RWPE1 (cell line): ENCODE measurements around the gene ZSWIM6.

Experiments
- CTCF ChIA-PET: fragments of 350-600 bp; sonication (Branson Sonifier 250); formaldehyde crosslinking; extraction: SDS; loops from one replicate; lab custom pipeline; 2021; lab: Yijun Ruan, JAX
- POLR2A ChIA-PET: fragments of 400-600 bp; formaldehyde crosslinking; extraction: SDS; loops from one replicate; lab custom pipeline; 2020; ENCODE audit warnings: antibody characterized with exemption; ENCODE audit not compliant: low non-redundant PET; lab: Yijun Ruan, JAX
- DNase-seq: peaks from one replicate; pipeline ENCODE4 v3.0.0; 2012; ENCODE audit warnings: low spot score
- H3K27ac ChIP-seq: fragments of 450-650 bp; 2 replicates; pipeline ENCODE4 v1.5.1; 2017
- TF ChIP-seq, protein P1 (sequence below): fragments of 450-650 bp; conservative IDR thresholded peaks from 2 replicates; pipeline ENCODE4 v1.5.1; 2017; ENCODE audit warnings: low read depth, mild to moderate bottlenecking

Gene ZSWIM6

DNA sequence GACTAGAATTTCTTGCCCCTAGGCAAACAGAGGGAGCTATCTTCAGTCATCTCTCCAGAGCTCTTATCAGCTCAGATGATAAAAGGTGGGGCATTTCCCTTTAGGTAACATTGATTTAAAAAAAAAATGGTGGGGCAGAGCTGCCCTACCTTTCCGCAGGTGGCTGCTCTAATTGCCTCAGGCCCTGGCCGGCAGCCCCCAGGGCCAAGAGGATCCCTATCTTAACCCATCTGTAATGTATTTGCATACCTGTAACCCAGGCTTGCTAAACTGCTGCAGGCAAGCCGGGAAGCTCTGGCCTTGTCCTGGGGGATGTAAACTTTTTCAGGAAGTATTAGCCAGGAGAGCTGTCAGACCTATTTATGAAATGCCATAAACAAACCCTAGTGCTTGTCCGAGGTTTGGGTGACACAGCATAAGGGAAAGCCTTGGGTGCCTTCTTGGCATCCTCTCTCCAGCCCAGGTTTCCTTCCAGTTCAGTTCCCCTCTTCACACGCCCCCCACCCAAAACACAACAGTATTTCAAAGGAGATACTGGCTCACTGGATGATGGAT, 20.9 kb upstream of the ZSWIM6 start:
- H3K27ac ChIP-seq: no peak overlapping the region
- TF ChIP-seq, protein P1, sequence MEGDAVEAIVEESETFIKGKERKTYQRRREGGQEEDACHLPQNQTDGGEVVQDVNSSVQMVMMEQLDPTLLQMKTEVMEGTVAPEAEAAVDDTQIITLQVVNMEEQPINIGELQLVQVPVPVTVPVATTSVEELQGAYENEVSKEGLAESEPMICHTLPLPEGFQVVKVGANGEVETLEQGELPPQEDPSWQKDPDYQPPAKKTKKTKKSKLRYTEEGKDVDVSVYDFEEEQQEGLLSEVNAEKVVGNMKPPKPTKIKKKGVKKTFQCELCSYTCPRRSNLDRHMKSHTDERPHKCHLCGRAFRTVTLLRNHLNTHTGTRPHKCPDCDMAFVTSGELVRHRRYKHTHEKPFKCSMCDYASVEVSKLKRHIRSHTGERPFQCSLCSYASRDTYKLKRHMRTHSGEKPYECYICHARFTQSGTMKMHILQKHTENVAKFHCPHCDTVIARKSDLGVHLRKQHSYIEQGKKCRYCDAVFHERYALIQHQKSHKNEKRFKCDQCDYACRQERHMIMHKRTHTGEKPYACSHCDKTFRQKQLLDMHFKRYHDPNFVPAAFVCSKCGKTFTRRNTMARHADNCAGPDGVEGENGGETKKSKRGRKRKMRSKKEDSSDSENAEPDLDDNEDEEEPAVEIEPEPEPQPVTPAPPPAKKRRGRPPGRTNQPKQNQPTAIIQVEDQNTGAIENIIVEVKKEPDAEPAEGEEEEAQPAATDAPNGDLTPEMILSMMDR: no peak
- CTCF ChIA-PET: no interaction called here
- POLR2A ChIA-PET: no interaction called here
- DNase-seq: no peak

DNA sequence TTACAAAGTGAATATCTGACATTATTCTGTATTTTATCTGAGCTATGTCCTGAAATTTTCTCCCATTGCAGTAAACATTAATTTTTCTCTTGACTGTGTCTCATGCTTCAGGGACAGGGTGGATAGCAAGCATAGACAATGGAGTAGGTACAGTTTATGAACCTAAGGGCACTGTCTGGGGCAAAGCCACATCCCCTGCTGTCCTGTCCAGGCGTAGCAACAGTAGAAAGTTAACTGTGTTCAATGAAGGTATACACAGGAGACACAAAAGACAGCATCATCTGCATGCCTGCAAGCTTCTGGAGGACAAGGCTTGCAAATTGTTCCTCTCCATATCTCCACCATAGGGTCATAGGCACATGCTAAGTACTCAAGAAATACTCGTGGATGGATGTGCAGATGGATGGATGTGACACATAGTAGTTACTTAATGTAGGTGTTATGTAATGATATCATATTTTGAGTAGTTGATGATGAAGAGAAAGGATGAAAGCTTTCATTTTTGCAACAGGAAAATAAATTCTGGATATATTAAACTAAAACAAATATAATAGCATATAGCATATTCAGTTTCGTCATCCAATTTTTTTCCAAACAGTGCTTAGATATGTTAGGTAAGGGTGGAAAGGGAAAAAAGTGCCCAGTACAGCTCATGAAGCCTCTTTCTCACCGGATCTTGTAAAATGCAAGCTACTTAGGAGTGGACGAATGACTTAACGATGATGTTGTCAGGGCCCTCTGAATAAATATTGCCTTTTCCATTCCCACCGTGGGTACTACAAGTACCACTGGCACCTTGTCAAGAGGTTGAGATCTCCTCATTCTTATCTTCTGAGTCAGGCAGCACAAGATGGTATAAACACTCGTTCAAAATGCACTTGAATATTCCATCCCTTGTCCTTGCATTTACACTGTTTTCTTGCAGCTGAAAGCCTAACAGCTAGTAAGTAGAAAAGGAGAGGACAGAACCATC, 19.9 kb upstream of the ZSWIM6 start:
- TF ChIP-seq, protein P1: no peak
- DNase-seq: peak; percentile 78
- CTCF ChIA-PET: interaction anchor here (0.6 kb wide), 3 partner anchors 257 to 901 kb away, joined by 4 read pairs; no protein-coding TSS in a partner anchor
- H3K27ac ChIP-seq: no peak overlapping the region
- POLR2A ChIA-PET: no interaction called here

DNA sequence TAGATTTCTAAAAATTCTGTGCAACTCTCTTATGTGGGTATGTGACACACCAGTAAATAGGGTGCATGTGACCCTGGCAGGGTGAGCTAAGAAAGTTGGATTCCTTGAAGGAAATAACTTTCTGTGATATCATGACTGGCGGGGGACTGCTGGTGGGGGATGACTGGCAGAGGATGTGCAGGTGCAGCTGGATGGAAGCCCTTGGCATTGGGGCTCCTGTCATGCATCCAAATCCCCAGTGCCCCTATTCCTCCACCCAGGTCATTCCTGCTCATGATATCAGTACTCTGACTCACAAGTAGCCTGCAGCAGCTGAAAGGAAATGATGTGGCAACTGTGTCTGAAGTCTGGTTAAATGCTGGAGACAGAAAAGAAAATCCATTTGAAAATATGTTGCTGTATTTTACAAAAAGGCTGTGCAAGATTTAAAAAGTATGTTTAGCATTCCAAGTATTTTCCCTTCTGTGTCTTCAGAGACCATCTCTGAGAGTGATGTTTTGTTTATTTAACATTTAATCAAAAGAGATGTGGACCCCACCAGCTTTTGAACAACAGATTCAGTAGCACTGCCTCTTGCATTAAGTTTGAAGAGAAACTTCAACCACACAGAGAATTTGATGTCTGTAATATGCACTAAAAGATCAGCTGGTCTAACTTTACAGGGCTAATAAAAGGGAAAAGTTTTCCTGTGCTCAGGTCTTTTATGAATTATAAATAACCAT, 17.9 kb upstream of the ZSWIM6 start:
- TF ChIP-seq, protein P1: no peak
- peak; percentile 89 for DNase-seq
- ChIA-PET CTCF (interaction anchor here (1.4 kb wide), 1 partner anchor 10 kb away, joined by 5 read pairs; no protein-coding TSS in a partner anchor), POLR2A (interaction anchor here (0.7 to 0.8 kb wide), 2 partner anchors 16 to 50 kb away, joined by 3 read pairs; no protein-coding TSS in a partner anchor)
- peak overlapping the region; percentile 72 for H3K27ac ChIP-seq

DNA sequence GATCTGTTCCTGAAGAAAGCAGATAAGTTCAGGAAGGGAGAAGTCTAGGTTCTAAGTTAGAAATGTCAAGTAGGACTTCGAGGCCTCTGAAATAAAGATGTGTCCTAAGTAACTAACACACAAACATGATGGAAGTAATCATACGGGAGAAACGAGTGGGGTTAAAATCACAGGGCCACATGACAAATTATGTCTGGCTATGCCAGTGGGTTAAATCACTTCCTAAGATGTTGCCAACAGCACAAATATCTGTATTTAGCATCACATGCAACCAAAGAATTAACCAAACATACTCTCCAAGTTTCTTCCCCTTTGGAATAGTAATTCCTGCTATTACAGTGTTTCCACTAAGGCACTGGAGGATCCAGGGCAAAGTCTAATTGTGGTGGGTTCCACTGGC, 13.7 kb upstream of the ZSWIM6 start:
- POLR2A ChIA-PET: no interaction called here
- H3K27ac ChIP-seq: no peak overlapping the region
- TF ChIP-seq, protein P1: no peak
- CTCF ChIA-PET: no interaction called here
- DNase-seq: no peak

DNA sequence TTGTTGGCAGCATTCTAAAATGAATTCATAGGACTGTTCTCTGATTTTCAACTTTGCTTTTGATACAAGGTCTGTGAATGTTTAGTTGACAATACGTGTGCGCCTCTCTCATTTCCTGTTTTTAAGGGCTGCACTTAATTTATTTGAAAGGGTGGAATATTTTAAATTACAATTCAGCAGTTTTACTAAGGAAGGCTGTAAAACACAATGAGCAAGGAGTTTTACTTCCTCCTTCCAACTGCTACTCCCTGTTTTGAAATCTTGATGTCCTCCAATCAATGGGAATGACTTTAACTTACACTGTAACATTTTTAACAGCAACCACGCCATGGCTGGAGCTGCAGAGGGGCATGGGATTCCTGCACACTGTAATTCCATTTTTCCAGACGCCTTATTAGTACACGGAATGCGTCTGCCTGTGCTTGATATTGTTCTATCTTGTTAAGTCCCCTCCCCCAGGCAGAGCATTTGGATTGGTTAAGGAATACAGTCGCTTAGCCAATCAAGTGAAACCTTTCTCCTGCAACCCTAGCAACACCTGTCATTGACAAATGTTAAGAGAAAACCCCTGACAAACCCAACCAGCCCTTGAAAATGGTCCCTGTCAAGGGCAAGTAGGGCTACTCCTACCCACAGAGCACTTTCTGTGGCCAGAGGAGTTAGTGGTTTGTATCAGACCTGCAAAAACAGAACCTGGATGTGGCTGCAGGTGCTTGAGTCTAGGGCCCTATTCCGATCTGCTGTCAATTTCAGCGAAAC, 12.5 kb upstream of the ZSWIM6 start:
- ChIA-PET POLR2A (no interaction called here), CTCF (interaction anchor here (1.5 kb wide), 1 partner anchor 338 kb away, joined by 3 read pairs; no protein-coding TSS in a partner anchor)
- H3K27ac ChIP-seq: no peak overlapping the region
- DNase-seq: peak; percentile 51
- TF ChIP-seq, protein P1: no peak
